HG02759 (cell line): ENCODE results near the gene WWOX.

ENCODE experiments used
- ATAC-seq: cut with Tn5 transposase; IDR thresholded peaks from one replicate; pipeline ENCODE4 v1.9.1; 2021; ENCODE audit warnings: mild to moderate bottlenecking, moderate library complexity; ENCODE audit not compliant: unreplicated experiment

WWOX gene

DNA sequence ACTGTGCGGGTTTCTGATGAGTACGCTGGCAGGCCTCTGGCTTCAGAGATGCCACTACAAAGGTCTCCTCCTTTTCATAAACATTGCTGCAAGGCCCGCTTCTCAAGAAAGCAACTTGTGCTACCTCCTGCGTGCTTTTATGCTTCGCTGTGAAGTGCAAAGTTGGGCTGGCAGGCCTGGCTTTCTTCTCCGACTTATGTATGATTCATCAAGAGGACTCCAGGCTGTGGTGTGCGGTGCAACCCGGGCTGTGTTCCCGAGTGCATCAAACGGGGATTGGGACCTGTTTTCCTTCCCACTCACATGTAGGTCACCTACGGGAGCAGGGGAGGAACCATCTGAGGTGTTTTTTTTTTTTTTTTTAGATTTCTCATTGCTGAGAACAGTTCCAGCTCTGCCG is 534.1 kb downstream of the WWOX start:
- no peak for ATAC-seq

DNA sequence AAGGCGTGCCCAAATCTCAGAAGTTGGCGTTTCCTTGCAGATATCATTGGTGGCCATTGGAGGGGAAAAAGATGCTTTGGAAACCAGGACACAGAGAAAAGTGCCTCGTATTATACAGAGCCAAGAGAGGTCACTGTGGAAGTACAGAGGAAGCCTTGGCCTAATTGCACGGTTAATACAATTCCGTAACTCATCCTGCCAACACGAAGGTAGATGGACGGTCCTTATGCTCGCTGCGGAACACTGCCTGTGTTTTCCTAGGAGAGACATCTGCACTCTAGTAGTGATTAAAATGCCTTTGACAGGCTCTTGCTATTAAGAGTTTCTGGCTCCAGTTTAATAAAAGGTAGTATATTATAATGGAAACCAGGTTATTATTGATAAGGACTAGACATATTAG is 536.4 kb downstream of the WWOX start:
- no peak for ATAC-seq

DNA sequence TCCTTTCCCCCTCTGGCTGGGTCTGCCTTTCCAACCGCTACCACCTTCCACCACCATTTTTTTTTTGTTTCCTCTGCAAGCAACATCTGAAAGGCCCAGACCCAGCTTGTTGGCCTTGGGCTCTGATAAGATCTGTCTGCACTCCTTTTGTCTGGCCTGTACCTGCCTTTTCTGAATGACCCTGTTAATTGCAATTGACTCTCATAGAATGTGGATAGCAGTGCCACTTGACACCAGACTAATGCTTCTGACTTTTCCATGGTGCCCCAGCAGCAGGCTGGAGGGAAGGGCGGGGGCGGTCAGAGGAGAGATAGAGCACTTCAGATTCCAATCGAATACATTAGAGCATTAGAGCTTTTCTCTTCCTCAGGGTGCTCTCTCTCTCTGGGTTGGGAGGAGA is 538.9 kb downstream of the WWOX start:
- no peak for ATAC-seq

DNA sequence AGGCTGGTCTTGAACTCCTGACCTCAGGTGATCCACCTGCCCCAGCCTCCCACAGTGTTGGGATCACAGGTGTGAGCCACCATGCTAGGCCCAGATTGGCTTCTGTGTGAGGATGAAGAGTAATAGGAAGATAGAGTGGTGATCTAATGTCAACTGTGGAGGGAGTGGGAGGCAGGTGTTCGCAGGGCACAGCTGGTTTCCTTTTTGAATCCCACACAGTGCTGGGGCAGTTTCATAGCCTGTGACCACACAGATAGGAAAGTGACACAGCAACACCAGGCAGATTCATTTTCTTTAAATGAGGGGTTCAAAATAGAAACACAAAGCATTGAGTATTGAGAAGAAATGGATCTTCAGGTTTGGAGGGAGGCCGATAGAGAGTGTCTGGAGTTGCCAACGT is 540.3 kb downstream of the WWOX start:
- ATAC-seq = no peak

DNA sequence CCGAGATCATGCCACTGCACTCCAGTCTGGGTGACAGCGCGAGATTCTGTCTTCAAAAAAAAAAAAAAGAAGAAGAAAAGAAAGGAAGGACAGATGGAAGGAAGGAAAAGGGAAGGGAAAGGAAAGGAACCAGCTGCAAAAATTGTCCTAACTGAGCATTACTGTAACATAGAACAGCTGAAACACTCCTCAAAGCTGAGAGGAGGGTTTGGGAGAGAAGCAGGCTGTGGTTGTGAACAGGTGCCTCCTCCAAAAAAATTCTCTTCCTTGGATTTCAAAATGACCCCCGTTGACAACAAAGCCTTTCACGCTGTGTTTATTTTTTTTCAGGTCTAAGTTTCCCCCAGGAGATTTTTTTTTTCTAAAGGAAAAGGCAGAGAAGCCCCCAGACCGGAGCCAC is 541.4 kb downstream of the WWOX start:
- no peak for ATAC-seq

DNA sequence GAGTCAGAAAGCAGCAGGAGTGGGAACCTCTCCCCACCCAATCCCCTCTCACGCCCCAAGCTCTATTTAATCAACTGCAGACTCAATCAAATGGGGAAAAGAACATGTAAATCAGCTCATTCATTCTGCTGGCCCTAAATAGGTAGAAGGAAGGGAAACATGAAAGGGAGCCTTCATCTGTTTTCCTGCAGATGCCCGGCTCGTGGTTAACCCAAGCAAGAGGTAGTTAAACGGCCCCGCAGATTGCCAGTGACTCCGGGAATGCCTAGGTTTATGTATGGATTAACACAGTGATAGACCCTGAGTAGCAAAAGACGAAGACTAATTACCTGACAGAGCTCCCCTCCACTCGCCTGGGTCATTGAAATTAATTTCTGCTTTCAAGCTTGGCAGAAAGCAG is 542.0 kb downstream of the WWOX start:
- no peak for ATAC-seq

DNA sequence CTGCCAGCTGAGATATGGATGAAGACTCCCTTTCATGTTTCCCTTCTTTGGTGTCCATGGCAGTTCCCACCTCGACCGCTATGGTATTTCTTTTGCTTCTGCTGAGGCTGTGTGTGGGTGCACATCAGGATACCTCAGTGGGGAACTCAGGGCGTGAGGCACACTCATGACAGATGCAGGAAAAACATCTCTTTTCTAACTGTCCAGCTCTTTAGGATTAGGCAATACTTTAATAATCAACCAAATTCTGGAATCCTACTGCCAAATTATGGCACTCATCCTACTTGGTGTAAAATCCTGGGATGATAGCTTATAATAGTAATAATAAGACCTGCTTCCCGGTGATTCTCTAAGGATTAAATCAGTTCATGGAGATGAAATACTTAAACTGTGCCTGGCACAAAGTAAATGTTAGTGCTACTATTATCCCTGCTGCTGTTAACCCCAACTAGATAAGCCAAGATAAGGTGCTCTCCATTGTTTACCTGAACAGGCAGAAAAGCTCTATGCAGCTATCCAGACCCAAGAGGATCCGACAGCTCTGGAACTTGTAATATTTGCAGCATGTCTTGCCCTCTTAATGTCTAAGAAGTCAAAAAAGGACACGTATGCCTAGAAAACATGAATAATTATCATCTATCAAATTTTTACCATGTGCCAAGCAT is 543.3 kb downstream of the WWOX start:
- ATAC-seq = no peak

DNA sequence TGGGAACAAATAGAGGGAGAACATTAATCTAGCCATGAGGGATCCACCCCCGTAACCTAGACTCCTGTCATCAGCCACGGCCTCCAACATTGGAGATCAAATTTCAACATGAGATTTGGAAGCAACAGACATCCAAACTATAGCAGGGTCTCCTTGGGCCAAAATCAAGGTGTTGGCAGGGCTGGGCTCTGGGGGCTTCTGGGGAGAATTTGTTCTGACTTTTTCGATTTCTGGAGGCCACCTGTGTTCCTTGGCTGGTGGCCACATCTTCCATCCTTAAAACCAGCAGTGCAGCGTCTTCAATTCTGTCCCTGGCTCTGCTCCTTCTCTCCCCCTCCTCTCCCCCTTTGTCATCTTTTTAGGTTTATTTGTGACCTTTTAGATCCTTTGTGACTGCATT is 546.2 kb downstream of the WWOX start:
- ATAC-seq = no peak

DNA sequence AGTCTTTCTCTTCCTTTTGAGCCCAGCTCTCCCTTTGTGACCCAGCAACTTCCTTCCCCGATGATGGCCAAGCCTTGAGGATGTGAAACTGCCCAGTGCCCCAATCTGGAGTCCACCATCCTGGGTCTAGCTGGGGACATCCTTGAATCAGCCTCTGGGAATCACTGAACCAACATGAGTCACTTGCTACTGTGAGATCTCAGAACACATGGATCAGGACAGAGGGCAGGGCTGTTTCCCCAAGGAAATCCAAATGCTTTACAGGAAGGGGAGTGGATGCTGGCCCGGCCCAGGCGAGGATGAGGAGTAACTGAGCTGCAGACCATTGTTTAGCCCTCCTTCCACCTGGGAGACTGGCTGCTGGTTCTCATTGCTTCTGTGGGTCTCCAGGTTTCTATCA is 547.6 kb downstream of the WWOX start:
- no peak for ATAC-seq

DNA sequence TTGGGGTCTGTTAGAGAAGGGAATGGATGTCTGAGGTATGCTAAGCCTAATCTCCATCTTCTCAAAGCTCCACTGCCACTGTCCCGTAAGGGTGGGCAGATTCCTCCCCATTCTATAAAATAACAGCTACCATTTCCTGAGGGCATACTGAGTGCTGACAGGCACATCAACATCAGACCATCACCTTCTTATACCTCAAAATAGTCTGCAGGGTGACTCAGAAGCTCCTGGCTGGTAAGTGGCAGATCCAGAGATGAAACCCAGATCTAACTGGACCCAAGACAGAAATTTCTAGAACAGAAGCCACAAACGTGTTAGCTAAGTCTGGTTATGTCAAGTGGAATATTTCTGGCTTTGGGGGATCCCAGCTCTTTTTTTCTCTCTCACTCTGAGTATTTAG is 548.0 kb downstream of the WWOX start:
- no peak for ATAC-seq

DNA sequence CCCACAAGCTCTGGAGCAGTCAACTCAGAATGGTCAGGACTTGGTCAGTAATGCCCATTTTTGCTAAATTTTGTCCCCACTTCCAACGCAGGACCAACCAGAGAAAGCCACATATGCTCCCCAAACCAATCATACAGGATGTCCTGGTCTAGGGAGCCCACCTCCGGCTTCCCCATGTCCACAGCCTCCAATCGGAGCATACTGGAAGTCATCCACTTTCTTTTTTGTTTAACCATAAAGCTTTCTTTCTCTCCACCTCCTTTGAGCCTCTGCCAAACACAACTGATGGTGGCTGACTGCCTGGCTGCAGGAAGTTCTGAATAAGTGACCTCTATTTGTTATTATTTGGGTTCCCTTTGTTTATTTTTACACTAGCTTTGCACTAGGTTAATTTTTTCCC is 549.1 kb downstream of the WWOX start:
- no peak for ATAC-seq

DNA sequence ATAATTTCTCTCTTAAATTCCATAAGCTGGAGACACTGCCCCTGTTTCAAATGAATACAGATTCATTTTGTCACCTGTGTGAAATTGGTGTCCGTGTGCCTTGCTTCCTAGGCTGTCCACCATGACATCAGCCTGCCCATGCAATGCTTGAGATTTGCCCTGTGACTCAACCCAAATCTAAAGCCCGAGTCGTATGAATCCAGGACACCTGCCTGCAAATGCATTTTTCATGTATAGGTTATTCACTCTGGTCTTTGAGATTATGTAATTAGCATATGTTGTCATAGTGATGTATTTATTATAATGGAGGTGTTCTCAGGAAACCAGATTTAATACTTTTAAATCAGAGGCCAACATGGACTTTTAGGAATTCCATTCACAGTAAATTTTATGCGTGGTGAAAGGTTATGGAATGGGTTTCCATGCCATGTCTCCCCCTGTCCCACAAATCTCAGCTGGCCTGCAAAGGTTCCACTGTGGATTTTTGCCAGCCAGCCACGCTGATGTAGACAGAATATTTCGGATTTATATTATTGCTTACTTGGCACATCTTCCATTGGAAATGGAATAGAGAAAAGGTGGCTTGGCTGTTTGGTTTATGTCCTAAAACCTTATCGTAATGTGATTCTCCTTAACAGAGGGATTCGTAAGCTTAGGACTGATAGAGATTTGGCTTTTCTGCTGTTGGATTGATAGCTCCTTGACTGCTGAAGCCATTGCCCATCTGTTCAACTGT is 551.1 kb downstream of the WWOX start:
- ATAC-seq = no peak

DNA sequence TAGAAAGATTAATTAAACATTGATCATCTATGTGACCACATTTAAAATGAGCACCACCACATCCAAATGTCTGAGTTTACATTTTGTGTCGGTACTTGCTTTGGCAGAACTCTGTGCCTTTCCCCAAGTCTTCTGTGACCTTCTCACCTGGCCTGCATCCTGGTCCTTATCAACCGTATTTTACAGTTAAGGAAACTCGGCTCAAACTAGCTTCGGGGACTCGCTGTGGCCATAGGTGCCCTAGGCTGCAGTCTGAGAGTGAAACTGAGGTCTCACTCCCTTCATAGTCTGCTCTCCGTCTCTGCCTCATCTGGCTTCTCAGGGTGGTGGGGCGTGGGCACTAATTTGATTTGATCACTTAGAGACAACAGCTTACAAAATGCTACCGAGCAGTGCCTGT is 555.5 kb downstream of the WWOX start:
- ATAC-seq = no peak

DNA sequence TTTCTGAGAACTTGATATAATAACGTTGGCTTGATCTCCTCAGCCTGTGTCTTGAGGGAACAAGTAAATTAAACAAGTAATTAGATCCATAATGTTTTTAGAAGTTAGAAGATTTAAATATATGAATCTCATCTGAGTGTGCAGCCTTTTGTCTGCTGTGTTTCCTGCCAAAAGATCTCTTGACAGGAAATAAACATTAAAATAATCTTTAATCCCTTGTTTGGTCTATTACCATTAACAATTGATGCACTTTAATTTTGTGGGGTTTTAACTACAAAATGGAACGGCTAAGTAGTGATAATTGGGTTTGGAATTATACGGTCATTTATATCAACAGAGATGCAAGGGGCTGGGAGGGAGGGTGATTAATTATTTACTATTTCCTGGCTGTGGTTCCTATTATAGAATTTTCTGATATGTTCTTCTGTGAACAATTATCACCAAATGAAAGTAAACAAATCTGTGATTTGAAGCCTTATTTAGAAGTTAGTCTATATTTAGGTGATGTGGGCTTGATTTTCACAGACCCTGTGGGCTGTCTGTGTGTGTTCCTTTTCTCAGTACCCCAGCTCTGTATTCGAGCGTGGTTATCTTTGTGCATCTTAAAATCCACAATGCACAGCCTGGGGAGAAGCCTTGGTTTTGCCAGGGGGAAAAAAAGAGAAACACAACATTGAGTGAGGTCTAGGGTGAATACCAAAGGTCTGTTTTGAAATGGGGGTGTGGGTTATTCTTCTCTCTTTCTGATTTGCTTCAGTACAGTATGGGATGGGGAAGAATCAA is 556.1 kb downstream of the WWOX start:
- ATAC-seq = no peak

DNA sequence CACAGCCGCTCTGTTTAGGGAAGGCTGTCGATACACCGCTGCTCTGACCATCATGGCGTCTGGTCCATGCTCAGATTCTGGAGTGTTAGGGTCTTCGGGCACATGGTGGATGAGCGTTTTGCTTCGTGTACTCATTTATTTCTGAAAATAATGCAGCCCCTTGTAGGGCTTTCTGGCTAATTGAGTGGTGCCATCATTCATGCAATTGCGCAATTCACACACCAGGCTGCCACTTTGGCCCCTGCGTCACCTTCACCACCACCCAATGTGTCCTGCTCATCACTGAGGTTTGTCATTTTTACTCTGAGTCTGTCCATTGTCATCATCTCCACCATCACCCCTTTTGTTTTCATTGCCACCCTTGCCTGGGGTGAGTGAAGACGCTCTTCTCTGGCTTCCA is 557.4 kb downstream of the WWOX start:
- ATAC-seq = no peak

DNA sequence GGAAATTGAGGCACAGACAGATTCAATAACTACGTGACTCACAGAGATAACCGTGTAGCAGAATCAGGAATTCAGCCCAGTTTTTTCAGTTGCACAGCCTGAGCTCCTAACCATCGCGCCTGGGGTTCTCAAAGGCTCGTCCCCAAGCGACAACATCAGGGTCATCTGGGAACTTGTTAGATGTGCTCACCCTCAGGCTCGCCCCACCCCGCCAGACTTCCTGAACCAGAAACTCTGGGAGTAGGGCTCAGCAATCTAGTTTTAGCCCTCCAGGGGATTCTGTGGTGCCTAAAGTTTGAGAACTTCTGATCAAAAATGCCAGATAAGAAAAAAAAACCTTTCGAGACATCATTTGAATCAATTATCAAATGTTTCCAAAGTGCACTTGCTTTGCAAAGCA is 559.8 kb downstream of the WWOX start:
- ATAC-seq = no peak

DNA sequence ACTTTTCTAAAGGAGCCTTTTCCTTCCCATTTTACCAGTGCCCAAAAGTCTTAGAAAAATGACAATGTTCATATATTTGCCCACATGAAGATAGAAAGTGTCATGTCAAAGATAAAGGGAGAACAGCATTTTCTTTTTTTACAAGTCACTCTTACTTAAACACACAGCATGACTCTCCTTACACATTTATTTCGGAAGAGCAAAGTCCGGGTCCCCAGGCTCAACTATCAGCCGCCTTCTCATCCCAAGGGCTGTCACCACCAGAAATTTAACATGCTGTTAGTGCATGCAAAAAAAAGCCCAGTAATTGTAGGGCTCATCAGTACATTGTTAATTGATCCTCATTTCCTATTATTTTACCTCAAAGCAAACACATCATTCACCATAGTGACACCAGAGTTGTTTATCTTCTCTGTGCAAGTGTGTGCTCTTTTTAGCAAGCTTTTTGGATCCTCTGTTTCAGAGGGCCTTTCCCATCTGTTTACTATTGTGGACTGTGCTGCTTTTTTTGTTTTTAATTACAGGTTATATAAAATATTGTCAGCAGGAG is 560.3 kb downstream of the WWOX start:
- ATAC-seq = no peak

DNA sequence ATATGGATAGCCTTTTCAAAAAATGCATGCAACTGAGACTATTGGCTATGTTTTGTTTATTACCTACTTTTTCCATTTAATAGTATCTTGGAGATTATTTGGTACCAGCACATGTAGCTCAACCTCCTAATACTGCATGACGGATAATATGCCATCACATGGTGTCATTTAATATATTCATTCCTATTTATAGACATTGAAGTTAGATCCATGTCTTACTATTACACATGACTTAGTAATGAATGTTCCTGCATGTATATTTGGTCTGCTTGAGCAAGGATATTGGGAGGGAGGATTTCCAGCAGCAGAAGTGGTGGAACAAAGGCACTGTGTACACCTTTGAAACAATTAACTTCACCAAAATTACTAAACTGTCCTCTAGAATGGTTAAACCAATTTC is 561.3 kb downstream of the WWOX start:
- no peak for ATAC-seq

DNA sequence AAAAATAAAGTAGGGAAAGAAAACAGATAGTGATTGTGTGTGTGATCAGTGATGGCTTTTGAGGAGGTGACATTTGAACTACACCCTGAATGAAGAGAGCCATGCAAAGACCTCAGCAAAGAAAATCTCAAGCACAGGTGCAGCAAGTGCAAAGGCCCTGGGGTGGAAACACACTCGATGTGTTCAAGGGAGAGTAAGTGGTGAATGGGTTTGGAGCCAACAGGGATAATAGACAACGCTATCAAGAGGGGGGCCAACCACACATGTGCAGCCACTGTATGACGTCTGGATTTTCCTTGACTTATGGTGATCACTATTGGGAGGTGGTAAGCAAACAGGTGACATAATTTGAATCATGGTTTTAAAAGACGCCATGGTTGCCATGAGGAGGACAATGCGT is 564.2 kb downstream of the WWOX start:
- ATAC-seq = no peak

DNA sequence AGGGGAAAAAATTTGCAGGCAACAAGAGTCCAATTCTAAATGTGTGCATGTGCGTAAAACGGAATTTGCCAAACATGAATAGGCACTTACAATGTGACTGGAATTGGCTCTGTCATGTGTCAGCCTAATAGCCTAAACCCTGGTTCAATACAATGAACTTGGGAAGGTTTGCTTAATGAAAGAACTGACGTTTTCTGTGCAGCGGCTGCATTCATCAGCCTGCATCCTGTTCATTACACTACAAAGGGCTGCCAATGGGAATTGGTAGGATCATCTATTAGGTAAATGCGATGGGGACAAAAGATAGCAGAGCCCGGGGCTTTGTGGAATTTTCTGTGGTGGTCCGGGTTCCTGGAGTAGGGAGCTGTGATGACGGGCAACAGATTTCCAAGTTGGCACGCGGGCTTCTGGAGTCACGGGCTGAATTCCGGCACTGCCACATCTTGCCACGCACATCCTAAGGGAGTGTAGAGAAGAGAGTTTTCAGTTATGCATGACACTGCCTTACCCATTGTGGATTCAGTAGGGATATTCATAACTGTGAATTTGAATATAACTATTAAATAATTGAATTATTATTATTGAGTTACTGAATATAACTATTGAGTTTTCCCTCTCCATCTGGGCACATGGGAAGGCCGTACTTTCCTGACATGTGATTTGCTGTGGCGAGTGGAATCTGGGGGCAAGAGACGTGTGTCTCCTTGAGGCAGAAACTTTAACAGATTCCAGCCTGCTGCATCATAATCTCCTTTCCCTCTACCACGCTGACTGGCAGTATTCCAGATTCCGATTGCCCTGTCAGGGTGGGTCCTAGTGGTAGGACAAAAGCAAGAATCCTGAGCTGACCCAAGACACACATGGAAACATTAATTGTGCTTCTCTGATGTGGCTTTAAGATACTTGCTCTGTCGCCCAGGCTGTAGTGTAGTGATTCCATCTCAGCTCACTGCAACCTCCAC is 565.6 kb downstream of the WWOX start:
- ATAC-seq = no peak

DNA sequence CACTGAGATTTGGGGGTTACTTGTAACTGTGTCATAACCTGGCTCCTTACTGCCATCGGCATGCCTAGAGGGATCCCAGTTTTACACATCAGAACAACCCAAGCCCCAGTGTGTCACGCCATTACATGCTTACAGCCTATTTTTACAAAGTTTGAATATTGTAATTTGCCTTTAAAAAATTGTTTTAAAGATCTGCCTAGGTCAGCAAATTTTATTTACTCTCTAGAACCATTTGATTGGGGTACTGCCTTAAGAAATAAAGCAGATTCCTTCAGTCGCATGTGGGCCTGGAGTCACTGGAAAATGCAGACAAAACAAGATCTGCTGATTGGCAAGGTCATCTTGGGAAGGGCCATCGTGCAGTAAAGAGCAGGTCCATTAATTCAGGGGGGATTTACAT is 566.9 kb downstream of the WWOX start:
- ATAC-seq = no peak
